Activated CD8-positive, alpha-beta memory T cell treated with anti-CD3 and anti-CD28 coated beads, Interleukin-2, amount 50 U/mL, for 1 hour (primary cell): ENCODE data around the gene GAS2.

Source experiments
- DNase-seq: peaks from one replicate; pipeline ENCODE4 v3.0.0-alpha.2; 2020; ENCODE audit errors: extremely low read depth

GAS2 gene

GRCh38 chr11:22674470-22675439, 8.3 kb downstream of the GAS2 start:
- DNase-seq = no peak

DNA sequence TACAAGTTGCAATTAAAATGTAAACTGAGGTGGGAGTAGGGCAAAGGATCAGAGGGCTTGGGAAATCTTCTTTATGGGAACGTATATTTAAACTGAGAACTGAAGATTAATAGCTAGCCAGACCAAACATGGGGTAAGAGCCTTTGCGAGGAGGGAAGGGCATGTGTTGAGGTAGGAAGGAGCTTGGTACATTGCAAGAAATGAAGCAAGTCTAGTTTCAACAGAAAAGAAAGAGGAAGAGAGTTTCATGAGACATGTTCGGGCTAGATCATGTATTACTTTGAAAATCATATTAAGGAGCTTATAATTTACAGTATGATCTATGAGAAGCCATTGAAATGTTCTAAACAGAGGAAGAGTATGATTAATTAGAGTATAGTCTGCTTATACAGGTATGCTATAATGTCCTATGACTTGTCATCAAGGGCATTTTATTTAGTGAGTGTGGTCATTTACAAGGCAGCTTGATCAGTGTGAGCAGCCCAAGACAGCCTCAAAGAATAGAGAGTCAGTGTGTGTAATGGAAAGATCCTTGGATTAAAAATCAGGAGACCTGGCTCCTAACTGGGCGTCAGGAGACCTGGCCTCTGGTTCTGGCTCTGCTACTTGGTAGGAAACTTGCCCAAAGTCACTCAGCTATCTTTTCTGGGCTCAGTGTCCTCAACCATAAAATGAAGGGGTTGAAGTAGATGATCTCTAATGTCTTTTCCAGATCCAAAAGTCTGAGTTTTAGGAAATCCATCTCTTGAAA, 10.9 kb downstream of the GAS2 start:
- no peak for DNase-seq

DNA sequence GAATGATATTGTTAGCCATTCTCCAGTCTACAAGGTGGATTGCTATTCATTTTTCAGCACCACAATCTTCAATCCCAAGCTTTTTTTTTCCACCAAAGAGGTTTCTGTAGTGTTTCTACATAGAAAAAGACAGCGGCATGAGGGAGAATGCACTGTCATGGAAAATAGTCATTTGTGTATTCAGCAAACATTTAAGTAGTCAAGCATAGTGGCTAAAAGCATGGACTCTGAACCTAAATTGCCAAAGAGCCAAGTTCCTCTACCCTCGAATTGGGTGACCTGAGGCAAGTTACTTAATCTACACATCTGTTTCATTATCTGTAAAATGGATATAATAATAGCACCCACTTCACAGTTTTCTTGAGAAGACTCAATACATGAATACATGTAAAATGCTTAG, 14.2 kb downstream of the GAS2 start:
- no peak for DNase-seq

GRCh38 chr11:22681281-22681812, 14.9 kb downstream of the GAS2 start:
- DNase-seq = no peak

GRCh38 chr11:22684082-22684481, 17.7 kb downstream of the GAS2 start:
- DNase-seq = no peak

DNA sequence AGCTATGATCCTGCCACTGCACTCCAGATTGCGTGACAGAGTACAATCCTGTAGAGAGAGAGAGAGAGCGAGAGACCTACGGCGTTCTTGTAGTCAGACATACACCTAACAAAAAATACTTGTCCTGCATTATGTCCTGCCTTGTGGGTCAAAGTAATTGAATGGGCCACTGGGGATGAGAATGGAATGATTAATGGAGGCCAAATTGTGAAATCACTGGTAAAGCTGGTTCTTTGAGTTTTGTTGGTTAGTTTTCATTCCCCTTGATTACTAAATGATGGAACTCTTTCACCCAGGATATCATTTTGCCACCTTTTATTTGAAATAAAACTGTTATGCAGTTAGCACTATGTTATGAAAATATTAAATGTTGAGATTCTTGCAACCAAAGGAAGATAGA, 18.7 kb downstream of the GAS2 start:
- DNase-seq = no peak

GRCh38 chr11:22688914-22689313, 22.5 kb downstream of the GAS2 start:
- no peak for DNase-seq

DNA sequence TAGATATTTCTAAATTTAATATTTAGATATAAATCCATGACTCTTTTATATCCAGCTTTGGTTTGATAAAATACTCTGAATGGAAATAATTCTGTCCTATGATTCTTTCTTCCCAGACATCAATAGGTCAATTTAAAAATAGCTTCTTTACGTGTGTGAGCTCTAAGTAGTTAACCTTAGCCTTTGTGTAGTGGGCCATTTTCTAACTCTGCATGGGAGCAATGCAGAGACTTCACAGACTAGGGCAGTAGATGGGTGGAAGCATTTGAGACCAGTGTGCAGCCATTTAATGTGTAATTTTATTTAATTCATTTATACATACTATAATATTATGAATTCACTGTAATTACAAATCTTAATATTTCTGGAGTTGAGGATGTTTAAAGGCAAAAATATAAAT, 23.8 kb downstream of the GAS2 start:
- no peak for DNase-seq

GRCh38 chr11:22690871-22691270, 24.5 kb downstream of the GAS2 start:
- no peak for DNase-seq

- DNase-seq = no peak
These were observed 33.0 kb downstream of the GAS2 start for GRCh38 chr11:22699388-22699787.

DNA sequence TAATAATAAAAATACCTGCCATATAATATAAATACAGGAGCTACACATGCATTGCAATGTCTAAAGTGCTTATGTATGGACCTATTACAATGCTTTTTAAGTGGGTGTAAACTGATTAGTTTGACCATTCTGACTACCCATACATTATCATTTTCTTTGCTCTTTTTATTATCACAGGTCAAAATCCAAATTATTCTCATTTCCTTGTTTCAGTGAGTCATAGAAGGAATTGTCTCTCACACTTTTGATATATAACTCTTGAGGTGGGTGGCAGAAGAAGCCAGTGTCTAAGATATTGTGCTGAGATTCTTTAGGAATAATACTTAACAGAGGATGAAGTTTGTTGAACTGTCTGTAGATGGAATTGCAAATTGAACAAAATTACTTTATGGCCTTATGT, 35.6 kb downstream of the GAS2 start:
- no peak for DNase-seq

DNA sequence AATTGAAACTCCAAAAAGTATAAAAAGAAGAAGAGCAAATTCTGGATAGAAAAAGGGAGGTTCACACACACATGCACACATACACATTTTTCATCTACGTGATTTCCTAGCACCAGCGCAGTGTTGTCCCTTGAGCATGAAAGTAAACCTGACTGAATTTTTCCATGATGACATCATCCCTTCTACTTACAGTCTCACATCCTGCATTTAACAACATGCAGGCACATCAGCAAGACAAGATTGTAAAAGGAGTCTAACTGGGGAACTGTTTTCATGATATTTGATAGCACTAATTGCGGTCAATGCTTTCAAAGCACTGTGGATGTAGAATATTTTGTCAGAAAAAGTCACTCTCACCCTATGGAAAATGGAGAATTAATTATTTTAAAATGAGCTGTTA, 36.6 kb downstream of the GAS2 start:
- no peak for DNase-seq

DNA sequence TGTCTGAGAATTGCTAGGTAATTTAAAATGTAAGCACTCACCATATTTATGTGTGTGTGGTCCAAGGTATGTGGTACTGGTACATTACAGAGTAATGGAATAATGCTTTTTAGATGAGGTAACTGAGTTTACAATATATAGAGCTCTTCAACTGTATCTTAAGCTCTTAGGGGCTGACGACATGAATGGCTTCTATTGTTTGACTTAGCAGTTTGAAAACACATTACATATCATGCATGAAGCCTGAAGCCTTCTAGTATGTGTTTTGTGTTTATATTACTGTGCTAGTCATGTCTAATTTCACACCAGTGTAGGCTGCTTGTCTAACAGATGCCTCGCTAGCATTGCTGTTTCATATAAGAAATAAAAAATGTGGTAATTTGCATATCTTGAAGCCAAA, 37.2 kb downstream of the GAS2 start:
- no peak for DNase-seq

GRCh38 chr11:22707119-22707899, 40.9 kb downstream of the GAS2 start:
- DNase-seq = no peak

DNA sequence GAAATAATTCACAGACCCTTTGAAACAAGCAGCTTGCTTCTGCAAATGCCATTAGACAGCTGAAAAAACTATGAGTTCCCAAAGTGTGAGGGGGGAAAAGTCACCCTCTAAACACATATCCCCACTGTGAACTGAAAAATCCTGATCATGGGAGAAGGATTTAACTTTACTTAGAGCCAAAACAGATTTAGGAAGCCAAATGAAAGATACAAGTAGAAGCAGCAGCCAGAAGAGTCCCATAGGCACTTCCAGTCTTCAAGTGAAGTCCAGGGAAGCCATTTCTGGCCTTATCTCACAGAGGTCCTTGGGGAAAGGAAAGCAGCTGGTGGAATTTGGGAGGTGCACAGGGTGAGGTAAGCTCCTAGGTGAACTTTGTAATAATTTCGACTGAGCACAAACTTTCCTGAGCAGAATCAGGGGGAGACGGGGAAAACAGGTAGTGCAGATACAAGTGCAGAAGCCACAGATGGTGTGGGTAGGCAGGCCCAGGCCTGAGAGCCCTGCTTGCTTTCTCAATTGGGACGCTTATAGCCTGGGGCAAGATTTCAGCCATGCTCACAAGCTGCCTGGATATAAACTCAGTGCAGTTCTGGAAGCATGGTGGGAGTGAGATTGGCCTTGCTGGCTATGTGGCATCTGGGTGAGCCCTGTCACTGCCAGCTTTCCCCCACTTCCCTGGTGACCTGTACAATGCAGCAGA, 44.8 kb downstream of the GAS2 start:
- DNase-seq = no peak

GRCh38 chr11:22711880-22712279, 45.5 kb downstream of the GAS2 start:
- no peak for DNase-seq

DNA sequence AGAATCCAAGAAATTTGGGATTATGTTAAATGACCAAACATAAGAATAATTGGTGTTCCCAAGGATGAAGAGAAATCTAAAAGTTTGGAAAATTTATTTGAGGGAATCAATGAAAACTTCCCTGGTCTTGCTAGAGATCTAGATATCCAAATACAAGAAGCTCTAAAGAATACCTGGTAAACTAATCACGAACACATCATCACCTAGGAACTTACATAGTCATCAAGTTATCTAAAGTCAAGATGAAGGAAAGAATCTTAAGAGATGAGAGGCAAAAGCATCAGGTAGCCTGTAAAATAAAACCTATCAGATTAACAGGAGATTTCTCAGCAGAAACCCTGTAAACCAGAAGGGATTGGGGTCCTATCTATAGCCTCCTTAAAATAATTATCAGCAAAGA, 46.9 kb downstream of the GAS2 start:
- DNase-seq = no peak

- no peak for DNase-seq
These were observed 49.6 kb downstream of the GAS2 start for GRCh38 chr11:22715971-22716370.

DNA sequence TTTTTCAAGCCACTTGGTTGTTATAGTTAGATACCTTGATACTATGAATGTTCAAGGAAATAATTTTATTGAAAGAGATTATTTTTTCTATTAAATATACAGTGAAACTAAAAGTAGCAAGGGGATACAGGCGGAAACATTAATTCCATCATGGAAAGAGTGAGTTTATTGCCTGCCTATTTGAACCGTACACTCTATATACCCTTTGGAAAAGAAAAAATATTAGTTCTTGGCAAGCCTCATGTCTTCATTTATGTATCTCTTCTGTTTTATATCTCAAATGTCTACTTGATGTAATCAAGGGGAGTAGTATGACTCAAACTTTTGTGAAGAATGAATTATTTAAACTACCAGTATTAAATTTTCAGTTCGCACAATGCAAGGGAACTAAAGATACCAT, 54.0 kb downstream of the GAS2 start:
- no peak for DNase-seq

DNA sequence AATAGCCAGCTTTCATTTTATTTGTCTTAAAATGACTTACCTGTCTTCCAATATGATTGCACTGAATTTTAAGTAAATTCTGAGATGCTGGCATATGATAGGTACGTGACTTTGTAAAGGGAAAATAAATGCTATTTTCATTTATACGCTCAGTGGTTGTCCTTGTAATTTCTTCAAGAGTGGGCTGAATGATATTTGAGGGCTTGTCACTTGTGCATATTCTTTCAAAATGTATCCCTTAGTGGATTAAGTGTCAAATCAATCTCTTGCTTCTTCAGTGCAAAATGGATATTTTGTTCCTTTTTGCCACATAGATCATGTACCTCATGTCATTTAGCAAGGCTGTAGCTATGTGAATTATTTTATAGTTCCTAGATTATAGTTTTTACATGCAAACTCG, 56.9 kb downstream of the GAS2 start:
- DNase-seq = no peak

GRCh38 chr11:22725079-22725478, 58.7 kb downstream of the GAS2 start:
- DNase-seq = no peak
